COLO829 (cell line): ENCODE data around the gene ZNF236.

Source experiments
- DNase-seq: peaks from one replicate; pipeline ENCODE4 v3.0.0; 2012; ENCODE audit warnings: low spot score

Gene ZNF236

GRCh38 chr18:76859474-76860339 lies 37.4 kb downstream of the ZNF236 start:
- no peak for DNase-seq

- DNase-seq = no peak
These were observed 38.1 kb downstream of the ZNF236 start for GRCh38 chr18:76860411-76860810.

- no peak for DNase-seq
These were observed 44.3 kb downstream of the ZNF236 start for GRCh38 chr18:76866666-76867065.

- DNase-seq = no peak
These were observed 51.0 kb downstream of the ZNF236 start for GRCh38 chr18:76873311-76873710.

- DNase-seq = no peak
These were observed 51.4 kb downstream of the ZNF236 start for GRCh38 chr18:76873713-76874112.

- DNase-seq = no peak
These were observed 52.5 kb downstream of the ZNF236 start for GRCh38 chr18:76874642-76875389.

GRCh38 chr18:76875390-76876325 lies 53.3 kb downstream of the ZNF236 start:
- DNase-seq = peak; percentile 24

GRCh38 chr18:76878426-76878825 lies 56.1 kb downstream of the ZNF236 start:
- no peak for DNase-seq

- no peak for DNase-seq
These were observed 57.7 kb downstream of the ZNF236 start for GRCh38 chr18:76880026-76880425.

- DNase-seq = no peak
These were observed 59.4 kb downstream of the ZNF236 start for GRCh38 chr18:76881744-76882143.

GRCh38 chr18:76882146-76882545 lies 59.8 kb downstream of the ZNF236 start:
- no peak for DNase-seq

- no peak for DNase-seq
These were observed 62.6 kb downstream of the ZNF236 start for GRCh38 chr18:76885001-76885400.

- peak; percentile 59 for DNase-seq
These were observed 63.8 kb downstream of the ZNF236 start for GRCh38 chr18:76886112-76886511.

- DNase-seq = no peak
These were observed 66.8 kb downstream of the ZNF236 start for GRCh38 chr18:76889091-76889699.

- no peak for DNase-seq
These were observed 70.5 kb downstream of the ZNF236 start for GRCh38 chr18:76892832-76893231.

- no peak for DNase-seq
These were observed 72.4 kb downstream of the ZNF236 start for GRCh38 chr18:76894566-76895346.

GRCh38 chr18:76895498-76895897 lies 73.1 kb downstream of the ZNF236 start:
- DNase-seq = no peak

GRCh38 chr18:76896677-76897076 lies 74.3 kb downstream of the ZNF236 start:
- no peak for DNase-seq

GRCh38 chr18:76897257-76897656 lies 74.9 kb downstream of the ZNF236 start:
- DNase-seq = no peak

GRCh38 chr18:76903386-76903785 lies 81.0 kb downstream of the ZNF236 start:
- DNase-seq = no peak

- DNase-seq = no peak
These were observed 83.5 kb downstream of the ZNF236 start for GRCh38 chr18:76905821-76906220.
